HG03439 (cell line): Measurements from ENCODE around the gene TLE4.

ENCODE experiments used
- ATAC-seq: cut with Tn5 transposase; IDR thresholded peaks from one replicate; pipeline ENCODE4 v1.9.1; 2021; ENCODE audit warnings: mild to moderate bottlenecking, moderate library complexity; ENCODE audit not compliant: unreplicated experiment

The TLE4 gene

GRCh38 chr9:79684711-79685575 lies 113.2 kb downstream of the TLE4 start:
- no peak for ATAC-seq

GRCh38 chr9:79685577-79685976 lies 113.8 kb downstream of the TLE4 start:
- no peak for ATAC-seq

GRCh38 chr9:79686381-79687130 lies 114.8 kb downstream of the TLE4 start:
- no peak for ATAC-seq

GRCh38 chr9:79687131-79687447 lies 115.3 kb downstream of the TLE4 start:
- ATAC-seq: no peak

- ATAC-seq: no peak
These were observed 116.6 kb downstream of the TLE4 start for GRCh38 chr9:79688363-79688762.

- no peak for ATAC-seq
These were observed 117.8 kb downstream of the TLE4 start for GRCh38 chr9:79689576-79689975.

GRCh38 chr9:79691496-79691895 lies 119.7 kb downstream of the TLE4 start:
- ATAC-seq: no peak

- ATAC-seq: no peak
These were observed 121.2 kb downstream of the TLE4 start for GRCh38 chr9:79692857-79693571.

GRCh38 chr9:79693750-79694149 lies 122.0 kb downstream of the TLE4 start:
- no peak for ATAC-seq

GRCh38 chr9:79694208-79694607 lies 122.4 kb downstream of the TLE4 start:
- no peak for ATAC-seq

GRCh38 chr9:79694676-79695400 lies 123.1 kb downstream of the TLE4 start:
- ATAC-seq: no peak

GRCh38 chr9:79695531-79696175 lies 123.9 kb downstream of the TLE4 start:
- ATAC-seq: no peak

- ATAC-seq: no peak
These were observed 127.2 kb downstream of the TLE4 start for GRCh38 chr9:79698967-79699366.

- no peak for ATAC-seq
These were observed 127.7 kb downstream of the TLE4 start for GRCh38 chr9:79699479-79699878.

- ATAC-seq: no peak
These were observed 129.0 kb downstream of the TLE4 start for GRCh38 chr9:79700607-79701360.

- ATAC-seq: no peak
These were observed 129.9 kb downstream of the TLE4 start for GRCh38 chr9:79701651-79702050.

- no peak for ATAC-seq
These were observed 133.9 kb downstream of the TLE4 start for GRCh38 chr9:79705704-79706103.

- ATAC-seq: no peak
These were observed 134.7 kb downstream of the TLE4 start for GRCh38 chr9:79706512-79706911.

GRCh38 chr9:79707589-79707988 lies 135.8 kb downstream of the TLE4 start:
- ATAC-seq: no peak

GRCh38 chr9:79708541-79708940 lies 136.8 kb downstream of the TLE4 start:
- ATAC-seq: no peak
